GM13976 (cell line): ENCODE results near the gene MEF2A.

Experiments
- DNase-seq: peaks from one replicate; pipeline ENCODE4 v3.0.0; 2012; ENCODE audit warnings: low spot score
- CTCF ChIP-seq: IDR thresholded peaks from 2 replicates; pipeline ENCODE4 v1.5.1; 2012; ENCODE audit warnings: borderline replicate concordance, mild to moderate bottlenecking; ENCODE audit not compliant: insufficient read depth; ENCODE audit errors: extremely low read depth, missing control alignments, control extremely low read depth
- in situ Hi-C: fragments of 300-500 bp; cut with MboI; formaldehyde crosslinking; loops from one replicate; pipeline ENCODE4 v1.12.0; 2022; ENCODE audit warnings: low sequenced_read_pairs, mixed read lengths, inconsistent platforms; ENCODE audit not compliant: unreplicated experiment

MEF2A gene

GRCh38 chr15:99550077-99550476 is 15.7 kb upstream of the MEF2A start:
- DNase-seq: no peak
- in situ Hi-C loops: no loop called here
- no peak for TF ChIP-seq CTCF

- no peak for DNase-seq
- no peak for TF ChIP-seq CTCF
- in situ Hi-C loops: no loop called here
Measured at GRCh38 chr15:99552111-99552510, 13.7 kb upstream of the MEF2A start.

- TF ChIP-seq CTCF: no peak
- in situ Hi-C loops: no loop called here
- no peak for DNase-seq
Measured at GRCh38 chr15:99554880-99555488, 10.8 kb upstream of the MEF2A start.

- TF ChIP-seq CTCF: no peak
- in situ Hi-C loops: no loop called here
- no peak for DNase-seq
Measured at GRCh38 chr15:99556011-99556410, 9.8 kb upstream of the MEF2A start.

- DNase-seq: no peak
- no peak for TF ChIP-seq CTCF
- in situ Hi-C loops: no loop called here
Measured at GRCh38 chr15:99556578-99556977, 9.2 kb upstream of the MEF2A start.

- in situ Hi-C loops: no loop called here
- DNase-seq: no peak
Measured at GRCh38 chr15:99558084-99558483, 7.7 kb upstream of the MEF2A start.

More at GRCh38 chr15:99558084-99558483, 7.7 kb upstream of the MEF2A start:
- no peak for TF ChIP-seq CTCF
